NCI-H2081 treated with DMSO at 0.1 percent for 48 hours (cell line): Measurements from ENCODE around the gene ZNF768.
"Not testable (repeated sequence)": the region's sequence is repeated elsewhere in the genome, so short reads cannot be mapped to it uniquely, and the experiment has no call there.

Source experiments
- DNase-seq: peaks from one replicate; lab custom pipeline; 2025; lab: John Stamatoyannopoulos, UW

Gene ZNF768

GRCh38 chr16:30555315-30556124 is 29.2 kb upstream of the ZNF768 start:
- DNase-seq: no peak

- DNase-seq: no peak
Measured at GRCh38 chr16:30554557-30555314, 28.4 kb upstream of the ZNF768 start.

GRCh38 chr16:30553393-30553899 is 27.1 kb upstream of the ZNF768 start:
- no peak for DNase-seq

GRCh38 chr16:30552956-30553355 is 26.6 kb upstream of the ZNF768 start:
- no peak for DNase-seq

GRCh38 chr16:30551781-30552180 is 25.4 kb upstream of the ZNF768 start:
- DNase-seq: no peak

GRCh38 chr16:30548416-30549253 is 22.3 kb upstream of the ZNF768 start:
- DNase-seq: no peak

- no peak for DNase-seq
Measured at GRCh38 chr16:30546115-30546514, 19.7 kb upstream of the ZNF768 start.

- no peak for DNase-seq
Measured at GRCh38 chr16:30543067-30543466, 16.7 kb upstream of the ZNF768 start.

GRCh38 chr16:30541502-30542329 is 15.3 kb upstream of the ZNF768 start:
- no peak for DNase-seq

GRCh38 chr16:30540916-30541464 is 14.6 kb upstream of the ZNF768 start:
- not testable (repeated sequence) for DNase-seq

- DNase-seq: not testable (repeated sequence)
Measured at GRCh38 chr16:30539986-30540526, 13.7 kb upstream of the ZNF768 start.

GRCh38 chr16:30539000-30539964 is 12.9 kb upstream of the ZNF768 start:
- no peak for DNase-seq

GRCh38 chr16:30536391-30537024 is 10.1 kb upstream of the ZNF768 start:
- not testable (repeated sequence) for DNase-seq

- no peak for DNase-seq
Measured at GRCh38 chr16:30535777-30536190, 9.4 kb upstream of the ZNF768 start.

- DNase-seq: no peak
Measured at GRCh38 chr16:30535106-30535776, 8.9 kb upstream of the ZNF768 start.

- DNase-seq: no peak
Measured at GRCh38 chr16:30534368-30535105, 8.2 kb upstream of the ZNF768 start, which contains the start of gene ZNF747. Gene ZNF747, minus strand, starts transcription at chr16:30534858. Its CDS starts 179 bp downstream, at chr16:30534679.

GRCh38 chr16:30533748-30534367 is 7.5 kb upstream of the ZNF768 start:
- no peak for DNase-seq
